Measurements from ENCODE around the gene COA7.
"Not testable (repeated sequence)": the region's sequence is repeated elsewhere in the genome, so short reads cannot be mapped to it uniquely, and the experiment has no call there.

The COA7 gene

GRCh38 chr1:52706136-52706670 is 8.1 kb upstream of the COA7 start:
- DNase-seq (ENCODE audit: low spot score): no peak

GRCh38 chr1:52702886-52703787 is 5.0 kb upstream of the COA7 start:
- peak; percentile 89 for DNase-seq (ENCODE audit: low spot score)

- DNase-seq (ENCODE audit: low spot score): no peak
These were observed 2.5 kb downstream of the COA7 start for GRCh38 chr1:52695627-52696026.

GRCh38 chr1:52693843-52694242 is 4.3 kb downstream of the COA7 start:
- no peak for DNase-seq (ENCODE audit: low spot score)

- not testable (repeated sequence) for DNase-seq (ENCODE audit: low spot score)
These were observed 4.8 kb downstream of the COA7 start for GRCh38 chr1:52693351-52693750.

GRCh38 chr1:52692697-52693096 is 5.5 kb downstream of the COA7 start:
- no peak for DNase-seq (ENCODE audit: low spot score)

- no peak for DNase-seq (ENCODE audit: low spot score)
These were observed 6.3 kb downstream of the COA7 start for GRCh38 chr1:52691821-52692220.

GRCh38 chr1:52686830-52687229 is 11.3 kb downstream of the COA7 start:
- no peak for DNase-seq (ENCODE audit: low spot score)

- peak; percentile 66 for DNase-seq (ENCODE audit: low spot score)
These were observed 11.8 kb downstream of the COA7 start for GRCh38 chr1:52686261-52686751.

- DNase-seq (ENCODE audit: low spot score): no peak
These were observed 13.6 kb downstream of the COA7 start for GRCh38 chr1:52684545-52684944.

- DNase-seq (ENCODE audit: low spot score): no peak
These were observed 14.7 kb downstream of the COA7 start for GRCh38 chr1:52683367-52683940.

- no peak for DNase-seq (ENCODE audit: low spot score)
These were observed 17.0 kb downstream of the COA7 start for GRCh38 chr1:52681136-52681535.

GRCh38 chr1:52680353-52680752 is 17.8 kb downstream of the COA7 start:
- DNase-seq (ENCODE audit: low spot score): no peak

GRCh38 chr1:52679498-52679897 is 18.6 kb downstream of the COA7 start:
- no peak for DNase-seq (ENCODE audit: low spot score)

GRCh38 chr1:52679048-52679447 is 19.1 kb downstream of the COA7 start:
- DNase-seq (ENCODE audit: low spot score): no peak

GRCh38 chr1:52677076-52677806 is 20.9 kb downstream of the COA7 start:
- no peak for DNase-seq (ENCODE audit: low spot score)

GRCh38 chr1:52676249-52676903 is 21.8 kb downstream of the COA7 start:
- no peak for DNase-seq (ENCODE audit: low spot score)

GRCh38 chr1:52674497-52675384 is 23.4 kb downstream of the COA7 start:
- DNase-seq (ENCODE audit: low spot score): no peak

GRCh38 chr1:52673513-52673912 is 24.6 kb downstream of the COA7 start:
- DNase-seq (ENCODE audit: low spot score): no peak

GRCh38 chr1:52672946-52673345 is 25.2 kb downstream of the COA7 start:
- no peak for DNase-seq (ENCODE audit: low spot score)

- no peak for DNase-seq (ENCODE audit: low spot score)
These were observed 27.5 kb downstream of the COA7 start for GRCh38 chr1:52670604-52671003.
